HFFc6 (cell line): ENCODE results near the gene ARHGAP22. TPM values are rescaled to one million over a fixed set of nuclear protein-coding genes. Genes with fewer than 3 reads are reported as not detected.

Source experiments
- DNase-seq: peaks from one replicate; pipeline ENCODE4 v3.0.0-alpha.2; 2018
- H3K27ac Mint-ChIP-seq: 2 replicates; pipeline ENCODE4 v1.8.0; 2020; ENCODE audit warnings: mild to moderate bottlenecking, mixed read lengths
- H3K27me3 Mint-ChIP-seq: 2 replicates; pipeline ENCODE4 v1.8.0; 2021; ENCODE audit warnings: mild to moderate bottlenecking, moderate library complexity, mixed read lengths; ENCODE audit not compliant: insufficient read depth
- H3K36me3 Mint-ChIP-seq: 2 replicates; pipeline ENCODE4 v1.8.0; 2021; ENCODE audit warnings: low read depth, mixed read lengths
- H3K4me1 Mint-ChIP-seq: 2 replicates; pipeline ENCODE4 v1.8.0; 2020; ENCODE audit warnings: low read depth, mixed read lengths
- H3K4me3 Mint-ChIP-seq: 2 replicates; pipeline ENCODE4 v1.8.0; 2020; ENCODE audit warnings: mild to moderate bottlenecking, moderate library complexity, mixed read lengths
- H3K9me3 Mint-ChIP-seq: 2 replicates; pipeline ENCODE4 v1.8.0; 2020; ENCODE audit warnings: mild to moderate bottlenecking, mixed read lengths
- total RNA-seq, 6 experiments: library from RNA; stranded (reverse); fragmentation: NEBNext Ultra II Directional; extraction: Animal tissue kit (Norgen Biotek cat#: 25700); gene quantifications; 2 replicates in 1 of 6; 3 replicates in 5 of 6; pipeline ENCODE4 v1.2.3, GENCODE V29; 2021
- TF ChIP-seq, protein P1 (sequence below): fragments of 200-600 bp; sonication (generic); IDR thresholded peaks from 2 replicates; pipeline ENCODE4 v1.5.0; 2021; ENCODE audit warnings: antibody characterized with exemption, mild to moderate bottlenecking

Gene ARHGAP22
- total RNA-seq, 6 experiments from 2014 or later = 74.3 to 117 (median 95.7) TPM

DNA sequence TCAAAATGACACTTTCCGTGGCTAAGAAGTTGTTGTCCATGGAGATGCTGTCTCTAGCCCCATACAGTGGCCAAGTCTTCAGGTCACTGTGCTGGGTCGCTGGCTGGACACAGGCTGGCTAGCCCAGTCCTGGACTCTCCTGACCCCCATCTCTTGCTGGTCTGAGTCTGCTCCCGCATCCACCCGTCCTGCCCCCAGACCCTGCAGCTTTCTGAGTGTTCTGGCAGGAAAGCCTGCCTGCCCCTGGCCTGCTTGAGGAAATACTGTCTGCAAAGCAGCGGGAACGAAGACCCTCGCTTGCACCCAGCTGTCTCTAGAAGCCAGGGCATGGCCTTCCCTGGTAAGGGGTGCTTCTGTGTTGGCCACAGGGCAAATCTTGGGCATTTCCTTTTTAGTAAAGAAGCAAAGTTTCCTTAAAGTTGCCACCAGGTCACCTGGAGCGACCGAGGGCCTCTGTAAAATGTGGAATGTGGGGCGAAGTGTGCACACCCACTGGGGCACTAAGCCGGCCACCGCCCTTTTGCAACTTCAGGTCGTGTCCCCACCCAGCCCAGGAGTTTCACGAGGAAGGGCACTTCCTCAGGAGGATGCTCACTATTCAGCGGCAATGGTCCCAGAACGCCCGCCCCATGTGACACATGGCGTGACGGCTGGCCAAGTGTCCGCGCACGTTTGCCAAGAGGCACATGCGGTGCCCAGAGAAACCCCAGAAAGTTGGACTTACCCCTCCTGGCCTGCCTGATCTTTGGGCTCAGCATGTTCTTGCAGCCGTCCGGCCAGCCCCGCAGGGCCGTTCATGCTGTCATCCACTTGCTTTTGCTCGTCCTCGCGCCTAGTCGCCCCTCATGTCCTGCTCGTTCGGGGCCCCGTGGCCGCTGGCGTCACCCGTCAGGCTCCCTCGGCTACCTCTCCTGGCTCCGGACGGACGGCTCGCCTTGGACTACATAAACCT lies 558 bp downstream of the ARHGAP22 start:
- H3K27ac Mint-ChIP-seq = peak overlapping the region; percentile 93
- peaks cover 88% of the 10 kb centered on the region for H3K4me1 Mint-ChIP-seq
- H3K36me3 Mint-ChIP-seq = peaks cover 28% of the 10 kb centered on the region
- DNase-seq = no peak
- no peaks in the 10 kb centered on the region for H3K27me3 Mint-ChIP-seq
- TF ChIP-seq, protein P1, sequence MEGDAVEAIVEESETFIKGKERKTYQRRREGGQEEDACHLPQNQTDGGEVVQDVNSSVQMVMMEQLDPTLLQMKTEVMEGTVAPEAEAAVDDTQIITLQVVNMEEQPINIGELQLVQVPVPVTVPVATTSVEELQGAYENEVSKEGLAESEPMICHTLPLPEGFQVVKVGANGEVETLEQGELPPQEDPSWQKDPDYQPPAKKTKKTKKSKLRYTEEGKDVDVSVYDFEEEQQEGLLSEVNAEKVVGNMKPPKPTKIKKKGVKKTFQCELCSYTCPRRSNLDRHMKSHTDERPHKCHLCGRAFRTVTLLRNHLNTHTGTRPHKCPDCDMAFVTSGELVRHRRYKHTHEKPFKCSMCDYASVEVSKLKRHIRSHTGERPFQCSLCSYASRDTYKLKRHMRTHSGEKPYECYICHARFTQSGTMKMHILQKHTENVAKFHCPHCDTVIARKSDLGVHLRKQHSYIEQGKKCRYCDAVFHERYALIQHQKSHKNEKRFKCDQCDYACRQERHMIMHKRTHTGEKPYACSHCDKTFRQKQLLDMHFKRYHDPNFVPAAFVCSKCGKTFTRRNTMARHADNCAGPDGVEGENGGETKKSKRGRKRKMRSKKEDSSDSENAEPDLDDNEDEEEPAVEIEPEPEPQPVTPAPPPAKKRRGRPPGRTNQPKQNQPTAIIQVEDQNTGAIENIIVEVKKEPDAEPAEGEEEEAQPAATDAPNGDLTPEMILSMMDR = no peak
- no peaks in the 10 kb centered on the region for H3K9me3 Mint-ChIP-seq
- H3K4me3 Mint-ChIP-seq = peak overlapping the region; percentile 95

DNA sequence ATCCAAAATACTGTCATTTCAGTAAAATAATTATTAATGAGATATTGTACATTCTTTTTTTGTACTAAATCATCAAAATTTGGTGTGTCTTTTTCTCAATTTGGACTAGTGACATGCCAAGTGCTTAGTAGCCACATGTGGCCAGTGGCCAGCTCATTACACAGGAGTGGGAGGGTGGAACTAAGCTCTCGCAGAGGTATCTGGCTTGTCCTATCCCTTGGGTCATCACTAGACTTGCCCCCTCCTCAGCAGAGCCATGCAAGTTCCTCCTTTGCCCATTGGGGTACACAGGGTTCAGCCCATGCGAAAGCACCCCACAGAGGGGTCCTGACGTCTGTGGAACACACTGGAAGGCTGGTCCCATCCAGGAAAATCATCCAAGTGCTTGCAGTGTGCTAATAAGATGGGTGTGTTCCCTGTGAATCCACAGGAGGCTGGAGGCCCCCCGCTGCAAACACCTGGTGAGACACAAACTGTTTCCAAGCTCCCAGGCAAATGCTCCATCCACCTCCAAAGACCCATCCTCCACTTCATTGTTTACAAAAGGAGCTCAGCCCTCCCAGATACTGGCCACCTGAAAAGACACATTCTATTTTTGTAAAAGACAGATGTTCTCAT lies 1.3 kb downstream of the ARHGAP22 start:
- no peaks in the 10 kb centered on the region for H3K9me3 Mint-ChIP-seq
- H3K4me3 Mint-ChIP-seq = peak overlapping the region; percentile 95

GRCh38 chr10:48602401-48603135 lies 2.3 kb downstream of the ARHGAP22 start:
- TF ChIP-seq, protein P1 = no peak
- no peak for DNase-seq
- H3K4me3 Mint-ChIP-seq = peak overlapping the region; percentile 87
- H3K9me3 Mint-ChIP-seq = no peaks in the 10 kb centered on the region
- peak overlapping the region; percentile 75 for H3K27ac Mint-ChIP-seq
- H3K4me1 Mint-ChIP-seq = peaks cover 88% of the 10 kb centered on the region
- 0 out of 2 replicates have a peak, but pooled peaks cover 2% of the 10 kb centered on the region for H3K27me3 Mint-ChIP-seq
- H3K36me3 Mint-ChIP-seq = peaks cover 33% of the 10 kb centered on the region

More for the DNA sequence above, 1.3 kb downstream of the ARHGAP22 start:
- TF ChIP-seq, protein P1 = no peak
- H3K27ac Mint-ChIP-seq = peak overlapping the region; percentile 93
- H3K4me1 Mint-ChIP-seq = peaks cover 88% of the 10 kb centered on the region
- H3K27me3 Mint-ChIP-seq = no peaks in the 10 kb centered on the region
- DNase-seq = no peak
- peaks cover 28% of the 10 kb centered on the region for H3K36me3 Mint-ChIP-seq

GRCh38 chr10:48601789-48602188 lies 3.1 kb downstream of the ARHGAP22 start:
- H3K4me3 Mint-ChIP-seq = peak overlapping the region; percentile 87
- no peaks in the 10 kb centered on the region for H3K9me3 Mint-ChIP-seq
- no peak for DNase-seq
- 0 out of 2 replicates have a peak, but pooled peaks cover 2% of the 10 kb centered on the region for H3K27me3 Mint-ChIP-seq
- H3K36me3 Mint-ChIP-seq = peaks cover 38% of the 10 kb centered on the region
- peak overlapping the region; percentile 75 for H3K27ac Mint-ChIP-seq
- TF ChIP-seq, protein P1 = no peak
- H3K4me1 Mint-ChIP-seq = peaks cover 88% of the 10 kb centered on the region
